K562 (cell line): ENCODE results near the gene MOB4. TPM values are rescaled to one million over a fixed set of nuclear protein-coding genes. Genes with fewer than 3 reads are reported as not detected.
A peak's percentile ranks its signal among the peaks of the same experiment; 100 is the strongest.

ENCODE experiments used
- CEBPB ChIP-seq: fragments of 450-650 bp; IDR thresholded peaks from 2 replicates; pipeline ENCODE4 v1.6.1; 2016; ENCODE audit warnings: missing genetic modification characterization, missing compliant biosample characterization
- CHAMP1 ChIP-seq: fragments of 450-650 bp; IDR thresholded peaks from 2 replicates; pipeline ENCODE4 v1.6.1; 2016; ENCODE audit warnings: mild to moderate bottlenecking
- CREB3L1 ChIP-seq: fragments of 450-650 bp; IDR thresholded peaks from 2 replicates; pipeline ENCODE4 v1.6.1; 2014; ENCODE audit warnings: low read depth, mild to moderate bottlenecking, moderate library complexity, borderline replicate concordance
- EWSR1 ChIP-seq: fragments of 450-650 bp; IDR thresholded peaks from 2 replicates; pipeline ENCODE4 v1.6.1; 2018; ENCODE audit warnings: borderline replicate concordance, mild to moderate bottlenecking, low read depth, moderate library complexity; ENCODE audit not compliant: partially characterized antibody
- FIP1L1 ChIP-seq: fragments of 200-400 bp; formaldehyde crosslinking; IDR thresholded peaks from 2 replicates; pipeline ENCODE4 v1.6.1; 2018; ENCODE audit warnings: mild to moderate bottlenecking, low read depth, low read length; ENCODE audit not compliant: poor library complexity, severe bottlenecking
- REST ChIP-seq, 2 experiments: fragments of 450-650 bp; formaldehyde crosslinking in 1 of 2; IDR thresholded peaks; 2 replicates each; pipeline versions ENCODE4 v1.4.0 to v1.6.1; 2014 to 2020; ENCODE audit warnings: mild to moderate bottlenecking in 2 of 2, borderline replicate concordance in 1 of 2, low read depth in 1 of 2
- RNF2 ChIP-seq: sonication (generic); IDR thresholded peaks from 2 replicates; pipeline ENCODE4 v1.6.1; 2016
- SMAD3 ChIP-seq: fragments of 450-650 bp; formaldehyde crosslinking; conservative IDR thresholded peaks from 2 replicates; pipeline ENCODE4 v1.4.0; 2020; ENCODE audit warnings: mild to moderate bottlenecking
- SMARCA5 ChIP-seq: fragments of 450-650 bp; IDR thresholded peaks from 2 replicates; pipeline ENCODE4 v1.6.1; 2016
- TAF7 ChIP-seq: fragments of 450-650 bp; IDR thresholded peaks from 2 replicates; pipeline ENCODE4 v1.6.1; 2016; ENCODE audit warnings: missing genetic modification characterization, missing compliant biosample characterization
- XRCC5 ChIP-seq: fragments of 200-400 bp; formaldehyde crosslinking; IDR thresholded peaks from 2 replicates; pipeline ENCODE4 v1.6.1; 2017; ENCODE audit warnings: low read depth, mild to moderate bottlenecking, low read length
- ZBTB12 ChIP-seq: fragments of 250-450 bp; sonication (Bioruptor Pico); IDR thresholded peaks from 2 replicates; pipeline ENCODE4 v1.4.0; 2020
- ZBTB7A ChIP-seq: IDR thresholded peaks from 2 replicates; pipeline ENCODE4 v1.6.1; 2011; ENCODE audit warnings: low read depth, mild to moderate bottlenecking, low read length, moderate library complexity, borderline replicate concordance; ENCODE audit not compliant: control insufficient read depth
- ZNF445 ChIP-seq: fragments of 250-450 bp; sonication (Bioruptor Pico); IDR thresholded peaks from 2 replicates; pipeline ENCODE4 v1.4.0; 2020; ENCODE audit warnings: low read depth, mild to moderate bottlenecking, moderate library complexity
- polyA plus RNA-seq, 8 experiments: library from polyadenylated mRNA; depleted of rRNA in 4 of 8; stranded (reverse) in 5 of 8; unstranded in 3 of 8; fragments of >200 nt; fragmentation: Nextera tagmentation in 2 of 8; fragmentation: Illumina TruSeq in 1 of 8; extraction: Ambion mirVana in 2 of 8; extraction: Trizol in 1 of 8; gene quantifications; 2 replicates each; pipeline versions ENCODE4 v1.2.1 to v1.2.3, GENCODE V29; 2011 to 2014; ENCODE audit warnings: inconsistent platforms in 1 of 8, missing spikeins in 1 of 8
- total RNA-seq, 7 experiments: library from RNA; depleted of rRNA in 6 of 7; stranded (reverse); fragments of >200 nt in 6 of 7; fragmentation: Illumina TruSeq in 2 of 7; extraction: Trizol in 2 of 7; gene quantifications; 2 replicates each; pipeline versions ENCODE4 v1.2.1 to v1.2.3, GENCODE V29; 2011 to 2021; ENCODE audit warnings: low replicate concordance in 1 of 7

MOB4 gene
- total and polyA plus RNA-seq, 9 of the 15 experiments (the other 6 are each of a cell fraction or from before 2014, with no cell fraction given), result 13.5 to 30.8 (median 22.2) TPM

DNA sequence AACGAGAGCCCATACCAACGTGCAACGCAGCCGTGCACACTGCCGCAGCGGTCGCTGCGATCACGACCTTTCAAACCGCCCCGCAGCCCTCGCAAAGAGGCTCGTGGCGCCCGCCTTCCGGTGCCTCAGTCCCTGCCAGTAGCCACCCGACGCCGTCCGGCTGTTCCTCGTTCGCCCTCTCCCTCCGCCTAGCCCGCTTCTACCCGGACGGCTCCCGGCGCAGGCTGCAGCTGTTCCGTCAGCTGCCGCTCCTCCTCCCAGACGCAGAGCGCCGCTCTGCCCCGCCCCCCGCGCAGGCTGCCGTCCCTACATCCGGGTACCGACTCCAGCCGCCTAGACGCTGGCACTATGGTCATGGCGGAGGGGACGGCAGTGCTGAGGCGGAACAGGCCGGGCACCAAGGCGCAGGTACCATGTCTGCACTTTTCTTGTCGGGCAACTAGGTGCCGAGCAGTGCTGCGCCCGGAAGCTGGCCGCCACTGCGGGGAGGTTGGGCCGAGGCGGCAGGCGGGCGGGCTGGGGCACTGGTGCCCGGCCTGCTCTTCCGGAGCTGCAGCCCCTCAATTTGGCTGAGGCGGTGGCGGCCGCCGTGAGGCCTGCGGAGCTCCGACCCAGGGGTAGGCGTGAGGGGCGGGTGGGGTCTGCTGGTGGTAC, at the start of gene MOB4 (continued):
- TF ChIP-seq FIP1L1 (peak; percentile 87), ZBTB7A (no peak; the same call in 1 of the 2 replicates), SMAD3 (CRISPR knock-in tag) (no peak), CREB3L1 (peak; percentile 55; the same call in 1 of the 2 replicates), CHAMP1 (no peak), XRCC5 (peak; percentile 82), ZNF445 (CRISPR knock-in tag) (no peak), TAF7 (tag) (peak; percentile 75), REST (IDR thresholded peaks at IDR 0.05; ENCODE audit: borderline replicate concordance) (peak; percentile 45), REST (CRISPR knock-in tag; IDR thresholded peaks at IDR 0.05; ENCODE audit: low read depth) (no peak), SMARCA5 (no peak), ZBTB12 (CRISPR knock-in tag) (peak; percentile 32; the same call in 1 of the 2 replicates), RNF2 (peak; percentile 91), CEBPB (tag) (no peak), EWSR1 (no peak)
